Pulmonary artery endothelial cell (primary cell): Measurements from ENCODE around the gene KLHL1. TPM values are rescaled to one million over a fixed set of nuclear protein-coding genes. Genes with fewer than 3 reads are reported as not detected.

Experiments
- DNase-seq: peaks from one replicate; pipeline ENCODE4 v3.0.0-alpha.2; 2011; ENCODE audit warnings: low read depth, low spot score
- total RNA-seq: library from RNA; depleted of rRNA; stranded (reverse); fragments of >200 nt; gene quantifications from 2 replicates; pipeline ENCODE4 v1.2.3, GENCODE V29; 2014

The KLHL1 gene
- total RNA-seq, 1 donor from 2014 or later: not detected

DNA sequence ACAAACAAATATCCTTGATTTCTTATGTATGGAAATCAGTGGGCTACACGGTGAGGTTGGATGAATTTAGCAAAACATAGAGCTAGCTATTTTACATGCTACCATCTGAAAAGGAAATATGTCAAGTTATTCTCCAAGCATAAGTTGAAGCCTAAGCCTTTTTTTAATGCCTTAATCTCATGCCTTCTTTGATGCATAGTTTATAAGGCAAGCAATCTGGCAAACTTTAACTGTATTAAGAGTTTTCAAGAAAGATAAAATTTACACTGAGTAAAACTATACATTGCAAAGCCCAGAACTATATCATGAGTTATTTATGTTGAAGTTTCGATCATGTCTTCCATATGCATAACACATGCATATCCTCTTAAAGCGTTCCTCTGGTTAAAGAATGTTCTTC is 85.6 kb downstream of the KLHL1 start:
- DNase-seq: no peak

- no peak for DNase-seq
Measured at GRCh38 chr13:70016116-70016515, 92.1 kb downstream of the KLHL1 start.

DNA sequence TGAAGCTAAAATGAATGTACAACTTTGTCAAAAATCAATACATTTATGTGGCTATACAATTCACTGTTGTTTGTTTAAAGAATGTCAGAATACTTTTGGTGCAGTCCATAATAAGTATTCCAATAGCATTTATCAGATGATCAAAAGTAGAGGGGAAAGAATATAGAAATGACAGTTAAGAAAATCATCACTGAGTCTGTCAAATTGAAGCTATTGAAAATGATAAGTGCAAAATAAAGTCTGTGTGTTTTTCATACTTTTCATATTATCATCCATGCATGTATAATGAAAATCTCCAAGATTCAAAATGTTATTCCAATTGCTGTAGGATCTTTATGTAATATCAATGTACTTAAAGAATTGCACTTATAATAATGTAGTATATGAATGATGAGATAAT is 93.9 kb downstream of the KLHL1 start:
- no peak for DNase-seq

- DNase-seq: no peak
Measured at GRCh38 chr13:69999875-70000274, 108.4 kb downstream of the KLHL1 start.

DNA sequence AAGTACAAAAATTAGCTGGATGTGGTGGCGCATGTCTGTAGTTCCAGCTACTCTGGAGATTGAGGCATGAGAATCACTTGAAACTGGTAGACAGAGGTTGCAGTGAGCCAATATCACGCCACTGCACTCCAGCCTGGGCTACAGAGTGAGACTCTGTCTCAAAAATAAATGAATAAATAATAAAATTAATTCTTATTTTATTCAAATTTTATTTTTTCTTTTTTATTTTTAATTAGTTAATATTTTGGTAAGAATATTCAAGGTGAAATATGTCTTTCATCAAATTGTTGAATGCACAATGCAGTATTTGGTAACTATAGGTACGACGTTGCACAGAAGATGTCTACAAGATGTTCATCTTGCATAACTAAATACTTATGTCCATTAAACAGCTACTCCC is 111.2 kb downstream of the KLHL1 start:
- no peak for DNase-seq

DNA sequence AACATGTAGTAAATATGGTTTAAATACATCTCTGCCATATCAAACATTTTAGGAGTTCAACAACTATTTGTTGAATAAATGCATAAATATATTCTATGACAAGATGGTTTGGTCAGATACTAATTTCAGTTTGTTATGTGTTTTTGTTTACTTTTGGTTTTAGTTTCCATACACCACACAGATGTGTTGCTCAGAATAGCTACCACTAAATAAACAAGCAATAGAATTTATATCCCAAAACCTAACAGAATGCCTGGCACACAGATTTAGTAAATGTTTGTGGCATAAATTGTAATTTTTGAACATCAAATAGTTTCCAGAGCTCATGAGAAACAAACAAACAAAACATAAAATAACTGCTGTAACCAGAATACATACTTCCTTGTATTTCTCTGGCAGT is 127.5 kb downstream of the KLHL1 start:
- no peak for DNase-seq

DNA sequence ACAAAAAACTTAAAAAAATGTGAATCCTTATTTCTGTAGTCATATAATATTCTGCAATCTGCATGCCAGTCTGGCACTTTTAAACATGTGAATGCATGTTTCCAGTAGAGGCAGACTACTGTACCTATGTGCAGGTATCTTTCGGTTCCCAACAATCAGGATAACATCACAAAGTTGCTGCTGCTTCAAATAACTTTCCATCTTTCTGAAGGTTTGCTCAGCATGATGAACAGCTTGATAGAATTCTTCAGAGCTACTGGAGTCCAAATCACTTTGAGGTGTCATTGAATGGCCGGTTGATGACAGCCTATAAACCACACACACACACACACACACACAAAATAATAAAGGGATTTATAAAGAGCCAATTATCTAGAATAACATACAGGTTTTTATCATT is 132.8 kb downstream of the KLHL1 start:
- DNase-seq: no peak

DNA sequence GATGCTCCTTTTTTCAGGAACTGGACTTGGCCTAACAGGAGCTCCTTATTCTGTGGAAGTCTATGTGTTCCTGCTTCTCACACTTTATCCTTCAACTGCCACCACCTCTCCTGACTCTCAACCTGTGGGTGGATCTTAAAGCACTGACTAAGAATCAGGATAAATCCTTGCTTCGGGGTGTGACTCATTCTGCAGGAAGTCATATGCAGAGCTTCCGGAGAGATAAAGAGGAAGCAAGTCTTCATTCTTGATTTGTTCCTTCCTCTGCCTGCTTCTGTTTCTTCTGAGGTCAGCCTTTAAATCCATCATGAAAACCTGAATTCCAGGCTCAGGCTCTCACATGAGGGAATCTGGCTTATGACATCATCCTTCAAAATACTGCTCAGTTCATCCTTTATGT is 137.7 kb downstream of the KLHL1 start:
- no peak for DNase-seq

DNA sequence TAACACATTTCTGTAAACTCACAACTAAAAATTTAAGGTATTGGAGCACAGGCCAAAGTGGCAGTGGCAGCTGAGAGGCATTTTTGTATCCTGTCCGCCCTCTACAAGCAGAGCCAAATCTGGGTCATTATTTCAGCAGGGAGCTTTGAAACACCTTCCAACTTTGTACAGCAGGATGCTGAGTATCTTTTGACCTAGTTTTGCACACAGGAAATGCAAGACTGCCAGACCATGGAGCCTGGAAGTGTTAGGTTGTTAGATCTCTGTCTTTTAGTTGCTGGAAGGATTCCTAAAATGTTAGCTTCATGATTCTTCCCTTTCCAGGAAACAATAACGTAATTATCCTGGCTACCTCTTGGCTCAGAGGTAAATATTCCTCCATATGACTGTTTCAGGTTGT is 149.2 kb downstream of the KLHL1 start:
- DNase-seq: no peak

GRCh38 chr13:69956839-69957238 is 151.4 kb downstream of the KLHL1 start:
- no peak for DNase-seq

- no peak for DNase-seq
Measured at GRCh38 chr13:69956349-69956748, 151.9 kb downstream of the KLHL1 start.

DNA sequence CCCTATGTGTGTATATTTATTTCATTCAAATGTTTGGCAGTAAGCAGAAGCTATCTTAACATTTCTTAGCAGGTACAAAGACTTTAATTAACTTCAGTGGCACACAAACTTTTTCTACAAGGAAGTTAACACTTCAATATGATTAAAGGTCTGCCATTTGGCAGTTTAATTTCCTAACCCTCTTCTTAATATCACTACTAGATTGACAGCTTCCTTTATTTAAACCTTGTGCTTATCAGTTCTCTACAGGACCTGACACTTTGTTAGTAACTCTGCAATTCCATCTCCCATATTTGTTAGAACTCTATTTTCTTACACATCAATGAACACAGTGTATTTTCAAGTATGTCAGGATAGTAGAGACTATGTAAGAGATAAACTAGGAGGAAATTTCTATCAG is 153.0 kb downstream of the KLHL1 start:
- no peak for DNase-seq

- DNase-seq: no peak
Measured at GRCh38 chr13:69951412-69951811, 156.8 kb downstream of the KLHL1 start.

DNA sequence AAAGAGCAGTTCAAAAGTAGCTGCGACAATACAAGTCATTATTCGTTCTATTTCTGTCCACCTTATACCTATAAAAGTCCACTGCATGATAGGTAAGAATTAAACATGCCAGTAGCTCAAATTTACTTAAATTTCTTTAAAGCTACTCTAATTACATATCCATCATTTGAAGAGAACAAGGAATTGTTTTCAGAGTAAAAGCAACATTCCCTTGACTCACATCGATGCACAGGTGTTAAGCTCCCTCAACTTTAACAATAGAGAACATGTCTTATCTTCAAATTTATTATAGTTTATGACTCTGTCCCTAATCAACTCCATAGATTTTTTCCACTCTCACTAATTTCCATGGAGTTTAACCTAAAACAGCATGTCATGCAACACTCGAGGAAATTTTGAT is 158.1 kb downstream of the KLHL1 start:
- DNase-seq: no peak

DNA sequence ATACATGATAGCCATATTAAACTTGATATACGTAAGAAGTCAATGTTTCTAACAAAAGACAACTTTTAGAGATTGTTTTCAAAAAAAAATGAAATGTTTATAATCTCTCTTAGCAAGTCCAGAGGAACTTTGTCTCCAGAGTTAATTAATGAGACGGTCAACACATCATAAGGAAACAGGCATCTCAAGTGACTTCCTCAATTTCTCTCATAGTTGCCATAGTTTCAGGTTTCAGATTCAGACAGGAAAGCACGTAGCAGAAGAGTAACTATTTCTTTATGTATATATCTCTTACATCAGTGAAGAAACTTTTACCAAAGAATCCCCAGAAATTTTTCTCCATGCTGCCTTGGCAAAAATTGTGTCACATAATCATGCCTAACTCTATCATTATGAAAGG is 160.2 kb downstream of the KLHL1 start:
- DNase-seq: no peak

DNA sequence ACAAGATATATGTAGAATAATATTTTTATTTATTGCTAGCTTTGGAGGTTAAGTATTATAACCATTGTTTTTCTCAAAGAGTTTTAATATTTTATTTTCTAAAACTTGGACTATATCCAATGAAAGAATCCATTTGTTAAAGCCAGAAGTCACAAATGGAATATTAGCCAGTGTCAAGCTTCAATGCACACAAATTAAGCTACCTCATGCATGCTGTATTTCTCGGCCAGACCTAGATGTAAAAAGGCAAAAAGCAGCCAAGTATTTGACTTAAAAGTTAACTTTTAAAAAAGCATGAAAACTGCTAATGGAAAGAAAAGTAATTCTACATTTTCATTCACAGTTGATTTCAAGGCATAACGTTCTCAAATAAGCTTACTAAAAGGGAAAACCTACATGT is 160.7 kb downstream of the KLHL1 start:
- DNase-seq: no peak

DNA sequence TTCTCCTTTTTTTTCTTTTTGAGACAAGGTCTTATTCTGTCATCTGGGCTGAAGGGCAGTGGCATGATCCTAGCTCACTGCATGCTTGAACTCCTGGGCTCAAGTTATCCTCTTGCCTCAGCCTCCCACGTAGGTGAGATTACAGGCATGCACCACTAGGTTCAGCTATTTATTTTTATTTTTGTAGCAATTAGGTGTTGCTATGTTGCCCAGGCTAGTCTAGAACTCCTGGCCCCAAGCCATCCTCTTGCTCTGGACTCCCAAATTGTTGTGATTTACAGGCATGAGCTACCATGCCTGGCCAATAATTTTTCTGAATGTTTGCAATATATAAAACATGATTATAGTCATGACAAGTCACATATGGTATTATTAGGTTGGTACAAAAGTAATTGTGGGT is 161.7 kb downstream of the KLHL1 start:
- no peak for DNase-seq

- DNase-seq: no peak
Measured at GRCh38 chr13:69935043-69935442, 173.2 kb downstream of the KLHL1 start.

GRCh38 chr13:69928262-69928661 is 180.0 kb downstream of the KLHL1 start:
- DNase-seq: no peak

- no peak for DNase-seq
Measured at GRCh38 chr13:69921156-69921555, 187.1 kb downstream of the KLHL1 start.

GRCh38 chr13:69912630-69913029 is 195.6 kb downstream of the KLHL1 start:
- DNase-seq: no peak

GRCh38 chr13:69910800-69911199 is 197.5 kb downstream of the KLHL1 start:
- no peak for DNase-seq

- no peak for DNase-seq
Measured at GRCh38 chr13:69904784-69905183, 203.5 kb downstream of the KLHL1 start.

GRCh38 chr13:69903081-69903480 is 205.2 kb downstream of the KLHL1 start:
- DNase-seq: no peak

DNA sequence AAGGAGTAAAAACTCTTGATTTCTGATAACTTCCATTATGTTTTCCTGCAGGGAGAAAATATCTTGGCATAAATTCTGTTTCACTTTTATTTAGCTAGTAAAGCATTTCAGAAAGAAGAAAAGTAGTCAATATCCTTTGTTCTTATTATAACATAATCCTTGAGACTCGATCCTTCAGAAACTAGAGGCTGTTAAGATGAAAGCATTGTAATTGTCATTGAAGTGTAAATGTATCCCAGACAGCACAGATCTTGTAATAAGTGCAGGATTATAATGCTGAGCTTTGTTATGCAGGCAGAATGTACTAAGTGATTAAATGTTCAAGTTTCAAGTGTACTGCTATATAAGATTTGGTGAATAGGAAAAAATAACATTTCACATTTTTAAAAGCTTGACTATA is 225.8 kb downstream of the KLHL1 start:
- no peak for DNase-seq
